SIG-M5 treated with dmso at 0.1 percent for 504 hours (cell line): ENCODE results near the gene LTB.

Experiments used
- DNase-seq: peaks from one replicate; lab custom pipeline; 2025; ENCODE audit not compliant: unreplicated experiment; lab: John Stamatoyannopoulos, UW

LTB gene

GRCh38 chr6:31576897-31577578 lies 5.2 kb downstream of the LTB start:
- DNase-seq, result peak; percentile 41

- no peak for DNase-seq
Observed at GRCh38 chr6:31575952-31576685, 6.1 kb downstream of the LTB start.

- DNase-seq, result peak; percentile 93
Observed at GRCh38 chr6:31575335-31575901, 6.8 kb downstream of the LTB start, which contains the start of gene TNF. Gene TNF, plus strand, starts transcription at chr6:31575565. Its CDS starts 177 bp downstream, at chr6:31575742.

GRCh38 chr6:31574106-31575061 lies 7.8 kb downstream of the LTB start:
- no peak for DNase-seq

GRCh38 chr6:31573239-31574105 lies 8.8 kb downstream of the LTB start:
- DNase-seq, result no peak

GRCh38 chr6:31572041-31572911 lies 9.9 kb downstream of the LTB start, which contains the start of gene LTA:
Gene LTA, plus strand, starts transcription at chr6:31572289. Its CDS starts 454 bp downstream, at chr6:31572743.
- DNase-seq, result no peak

- no peak for DNase-seq
Observed at GRCh38 chr6:31569861-31570536, 12.2 kb downstream of the LTB start.

GRCh38 chr6:31568537-31568961 lies 13.7 kb downstream of the LTB start:
- peak; percentile 76 for DNase-seq

- DNase-seq, result no peak
Observed at GRCh38 chr6:31567531-31568370, 14.5 kb downstream of the LTB start.

GRCh38 chr6:31560697-31561058 lies 21.5 kb downstream of the LTB start:
- no peak for DNase-seq

GRCh38 chr6:31559958-31560696 lies 22.1 kb downstream of the LTB start:
- DNase-seq, result peak; percentile 94

- no peak for DNase-seq
Observed at GRCh38 chr6:31559606-31559957, 22.6 kb downstream of the LTB start.

GRCh38 chr6:31558631-31559500 lies 23.4 kb downstream of the LTB start:
- peak; percentile 100 for DNase-seq

GRCh38 chr6:31558318-31558625 lies 24.0 kb downstream of the LTB start:
- no peak for DNase-seq

- DNase-seq, result no peak
Observed at GRCh38 chr6:31557443-31558317, 24.5 kb downstream of the LTB start.
